ENCODE results near the gene JARID2.

JARID2 gene

GRCh38 chr6:15505463-15505918, 259.6 kb downstream of the JARID2 start:
- DNase-seq (ENCODE audit: low read depth in 2 of 2): no peak

GRCh38 chr6:15506066-15506465, 260.2 kb downstream of the JARID2 start:
- DNase-seq (ENCODE audit: low read depth in 2 of 2): no peak

- no peak for DNase-seq (ENCODE audit: low read depth in 2 of 2)
Measured at GRCh38 chr6:15507221-15507620, 261.4 kb downstream of the JARID2 start.

- no peak for DNase-seq (ENCODE audit: low read depth in 2 of 2)
Measured at GRCh38 chr6:15507746-15508145, 261.9 kb downstream of the JARID2 start.

GRCh38 chr6:15508441-15508871, 262.6 kb downstream of the JARID2 start:
- DNase-seq (ENCODE audit: low read depth in 2 of 2): no peak

GRCh38 chr6:15508931-15509330, 263.1 kb downstream of the JARID2 start:
- no peak for DNase-seq (ENCODE audit: low read depth in 2 of 2)

- DNase-seq (ENCODE audit: low read depth in 2 of 2): no peak
Measured at GRCh38 chr6:15509335-15509933, 263.6 kb downstream of the JARID2 start.

- DNase-seq (ENCODE audit: low read depth in 2 of 2): no peak
Measured at GRCh38 chr6:15510121-15510520, 264.3 kb downstream of the JARID2 start.

- no peak for DNase-seq (ENCODE audit: low read depth in 2 of 2)
Measured at GRCh38 chr6:15510536-15511247, 264.8 kb downstream of the JARID2 start.

GRCh38 chr6:15511248-15512125, 265.6 kb downstream of the JARID2 start:
- no peak for DNase-seq (ENCODE audit: low read depth in 2 of 2)

- DNase-seq (ENCODE audit: low read depth in 2 of 2): no peak
Measured at GRCh38 chr6:15512126-15512525, 266.3 kb downstream of the JARID2 start.

GRCh38 chr6:15512721-15513120, 266.9 kb downstream of the JARID2 start:
- no peak for DNase-seq (ENCODE audit: low read depth in 2 of 2)

- DNase-seq (ENCODE audit: low read depth in 2 of 2): no peak
Measured at GRCh38 chr6:15513131-15513771, 267.4 kb downstream of the JARID2 start.

GRCh38 chr6:15513801-15514711, 268.2 kb downstream of the JARID2 start:
- no peak for DNase-seq (ENCODE audit: low read depth in 2 of 2)

- DNase-seq (ENCODE audit: low read depth in 2 of 2): no peak
Measured at GRCh38 chr6:15515226-15515625, 269.4 kb downstream of the JARID2 start.

GRCh38 chr6:15515660-15516375, 269.9 kb downstream of the JARID2 start:
- no peak for DNase-seq (ENCODE audit: low read depth in 2 of 2)

- DNase-seq (ENCODE audit: low read depth in 2 of 2): no peak
Measured at GRCh38 chr6:15516378-15516777, 270.5 kb downstream of the JARID2 start.

GRCh38 chr6:15516923-15517560, 271.2 kb downstream of the JARID2 start:
- no peak for DNase-seq (ENCODE audit: low read depth in 2 of 2)

- no peak for DNase-seq (ENCODE audit: low read depth in 2 of 2)
Measured at GRCh38 chr6:15517600-15517999, 271.7 kb downstream of the JARID2 start.

- DNase-seq (ENCODE audit: low read depth in 2 of 2): no peak
Measured at GRCh38 chr6:15518057-15518456, 272.2 kb downstream of the JARID2 start.
